Type B pancreatic cell (in vitro differentiated cells): ENCODE data around the gene SYNPR. TPM values are rescaled to one million over a fixed set of nuclear protein-coding genes. Genes with fewer than 3 reads are reported as not detected.

Experiments used
- DNase-seq: peaks from one replicate; pipeline ENCODE4 v3.0.0; 2021; ENCODE audit warnings: mixed read lengths; ENCODE audit not compliant: unreplicated experiment; ENCODE audit errors: extremely low spot score
- H3K27ac Mint-ChIP-seq: 2 replicates; pipeline ENCODE4 v1.8.0; 2021; ENCODE audit warnings: mild to moderate bottlenecking, mixed read lengths
- H3K27me3 Mint-ChIP-seq: 2 replicates; pipeline ENCODE4 v1.8.0; 2021; ENCODE audit warnings: mixed read lengths
- H3K36me3 Mint-ChIP-seq: 2 replicates; pipeline ENCODE4 v1.8.0; 2021; ENCODE audit warnings: mixed read lengths
- H3K4me1 Mint-ChIP-seq: one replicate; pipeline ENCODE4 v1.8.0; 2021; ENCODE audit warnings: mixed read lengths; ENCODE audit not compliant: unreplicated experiment
- H3K4me3 Mint-ChIP-seq: 2 replicates; pipeline ENCODE4 v1.8.0; 2021; ENCODE audit warnings: mild to moderate bottlenecking, mixed read lengths
- H3K9me3 Mint-ChIP-seq: 2 replicates; pipeline ENCODE4 v1.8.0; 2021; ENCODE audit warnings: mixed read lengths
- CTCF ChIP-seq: fragments of 200-600 bp; sonication (generic); conservative IDR thresholded peaks from 2 replicates; pipeline ENCODE4 v1.5.0; 2021; ENCODE audit warnings: antibody characterized with exemption, mild to moderate bottlenecking
- total RNA-seq: library from RNA; stranded (reverse); gene quantifications from 2 replicates; pipeline ENCODE4 v1.2.1, GENCODE V29; 2021; ENCODE audit warnings: low replicate concordance

SYNPR gene
- total RNA-seq, 1 donor from 2014 or later: 2.3 TPM

GRCh38 chr3:63562323-63562722, 284.2 kb downstream of the SYNPR start:
- no peak for TF ChIP-seq CTCF
- no peak for DNase-seq
- no peaks in the 10 kb centered on the region for H3K9me3 Mint-ChIP-seq
- H3K4me3 Mint-ChIP-seq: no peak overlapping the region
- H3K4me1 Mint-ChIP-seq: no peaks in the 10 kb centered on the region
- no peaks in the 10 kb centered on the region for H3K36me3 Mint-ChIP-seq
- H3K27ac Mint-ChIP-seq: no peak overlapping the region
- no peaks in the 10 kb centered on the region for H3K27me3 Mint-ChIP-seq

GRCh38 chr3:63563572-63563971, 285.5 kb downstream of the SYNPR start:
- TF ChIP-seq CTCF: no peak
- Mint-ChIP-seq H3K4me3 (no peak overlapping the region), H3K4me1 (no peaks in the 10 kb centered on the region), H3K9me3 (no peaks in the 10 kb centered on the region), H3K27ac (no peak overlapping the region), H3K36me3 (no peaks in the 10 kb centered on the region), H3K27me3 (no peaks in the 10 kb centered on the region)
- no peak for DNase-seq

GRCh38 chr3:63565220-63565619, 287.1 kb downstream of the SYNPR start:
- Mint-ChIP-seq H3K4me3 (no peak overlapping the region), H3K36me3 (no peaks in the 10 kb centered on the region), H3K27ac (no peak overlapping the region), H3K4me1 (no peaks in the 10 kb centered on the region), H3K9me3 (no peaks in the 10 kb centered on the region), H3K27me3 (no peaks in the 10 kb centered on the region)
- no peak for DNase-seq
- no peak for TF ChIP-seq CTCF

- no peak for DNase-seq
- Mint-ChIP-seq H3K27ac (no peak overlapping the region), H3K9me3 (no peaks in the 10 kb centered on the region), H3K4me1 (no peaks in the 10 kb centered on the region), H3K36me3 (no peaks in the 10 kb centered on the region), H3K4me3 (no peak overlapping the region), H3K27me3 (no peaks in the 10 kb centered on the region)
- TF ChIP-seq CTCF: no peak
Observed at GRCh38 chr3:63571682-63572081, 293.6 kb downstream of the SYNPR start.

GRCh38 chr3:63576846-63577245, 298.7 kb downstream of the SYNPR start:
- no peaks in the 10 kb centered on the region for H3K9me3 Mint-ChIP-seq
- DNase-seq: no peak
- H3K27me3 Mint-ChIP-seq: no peaks in the 10 kb centered on the region
- H3K27ac Mint-ChIP-seq: peak overlapping the region; percentile 39
- H3K4me1 Mint-ChIP-seq: peaks cover 8% of the 10 kb centered on the region
- no peak for TF ChIP-seq CTCF
- H3K36me3 Mint-ChIP-seq: no peaks in the 10 kb centered on the region
- H3K4me3 Mint-ChIP-seq: peak overlapping the region; percentile 6

GRCh38 chr3:63578858-63579257, 300.8 kb downstream of the SYNPR start:
- TF ChIP-seq CTCF: no peak
- no peaks in the 10 kb centered on the region for H3K36me3 Mint-ChIP-seq
- H3K9me3 Mint-ChIP-seq: no peaks in the 10 kb centered on the region
- H3K27ac Mint-ChIP-seq: no peak overlapping the region
- peaks cover 2% of the 10 kb centered on the region for H3K27me3 Mint-ChIP-seq
- H3K4me1 Mint-ChIP-seq: peaks cover 8% of the 10 kb centered on the region
- no peak for DNase-seq
- H3K4me3 Mint-ChIP-seq: no peak overlapping the region
